ENCODE measurements around the gene DSCAM. TPM values are rescaled to one million over a fixed set of nuclear protein-coding genes. Genes with fewer than 3 reads are reported as not detected.

Gene DSCAM
- total and polyA plus RNA-seq, 10 of the 15 experiments (the other 5 are each of a cell fraction or from before 2014, with no cell fraction given), result not detected

DNA sequence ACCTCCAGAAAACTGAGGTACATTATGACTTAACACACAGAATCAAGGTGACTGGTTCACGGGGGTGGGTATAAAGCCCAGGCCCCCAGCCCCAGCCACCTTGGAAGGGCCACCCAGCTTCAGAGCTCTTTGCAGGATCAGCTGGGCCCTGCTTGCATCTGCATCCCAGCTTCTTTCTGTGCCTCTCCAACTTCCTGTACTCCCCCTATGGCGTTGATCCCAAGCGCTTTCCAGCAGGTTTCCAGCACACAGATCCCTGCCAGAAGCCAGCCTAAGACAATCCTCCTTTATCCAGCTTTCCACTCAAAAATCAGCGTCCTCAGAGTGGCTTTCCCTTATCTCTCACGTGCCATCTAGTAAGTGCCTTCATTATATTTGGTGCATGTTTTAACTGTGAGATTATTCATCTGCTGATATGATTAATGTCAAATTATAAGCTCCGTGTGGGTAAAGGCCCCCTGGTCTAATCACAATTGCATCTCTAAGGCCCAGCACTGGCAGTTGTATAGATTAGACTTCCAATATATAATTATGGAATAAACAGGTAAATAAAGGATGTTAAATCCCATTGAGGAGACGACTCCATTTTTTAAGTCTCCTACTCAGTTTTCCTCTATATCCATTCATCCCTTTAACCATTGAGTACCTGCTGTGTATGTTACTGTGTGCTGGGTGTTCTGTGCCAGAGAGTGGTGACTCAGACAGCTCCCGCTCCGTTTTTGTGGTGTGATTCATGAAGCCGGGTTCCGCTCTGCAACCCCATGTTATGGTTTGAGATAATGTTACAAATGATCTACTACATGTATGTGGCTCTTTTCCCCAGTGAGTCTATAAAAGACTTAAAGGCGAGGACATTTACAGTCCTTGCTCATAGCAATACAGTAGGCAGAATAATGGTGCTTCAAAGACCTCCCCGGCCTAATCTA lies 592.2 kb downstream of the DSCAM start (continued):
- TF ChIP-seq, protein P1, sequence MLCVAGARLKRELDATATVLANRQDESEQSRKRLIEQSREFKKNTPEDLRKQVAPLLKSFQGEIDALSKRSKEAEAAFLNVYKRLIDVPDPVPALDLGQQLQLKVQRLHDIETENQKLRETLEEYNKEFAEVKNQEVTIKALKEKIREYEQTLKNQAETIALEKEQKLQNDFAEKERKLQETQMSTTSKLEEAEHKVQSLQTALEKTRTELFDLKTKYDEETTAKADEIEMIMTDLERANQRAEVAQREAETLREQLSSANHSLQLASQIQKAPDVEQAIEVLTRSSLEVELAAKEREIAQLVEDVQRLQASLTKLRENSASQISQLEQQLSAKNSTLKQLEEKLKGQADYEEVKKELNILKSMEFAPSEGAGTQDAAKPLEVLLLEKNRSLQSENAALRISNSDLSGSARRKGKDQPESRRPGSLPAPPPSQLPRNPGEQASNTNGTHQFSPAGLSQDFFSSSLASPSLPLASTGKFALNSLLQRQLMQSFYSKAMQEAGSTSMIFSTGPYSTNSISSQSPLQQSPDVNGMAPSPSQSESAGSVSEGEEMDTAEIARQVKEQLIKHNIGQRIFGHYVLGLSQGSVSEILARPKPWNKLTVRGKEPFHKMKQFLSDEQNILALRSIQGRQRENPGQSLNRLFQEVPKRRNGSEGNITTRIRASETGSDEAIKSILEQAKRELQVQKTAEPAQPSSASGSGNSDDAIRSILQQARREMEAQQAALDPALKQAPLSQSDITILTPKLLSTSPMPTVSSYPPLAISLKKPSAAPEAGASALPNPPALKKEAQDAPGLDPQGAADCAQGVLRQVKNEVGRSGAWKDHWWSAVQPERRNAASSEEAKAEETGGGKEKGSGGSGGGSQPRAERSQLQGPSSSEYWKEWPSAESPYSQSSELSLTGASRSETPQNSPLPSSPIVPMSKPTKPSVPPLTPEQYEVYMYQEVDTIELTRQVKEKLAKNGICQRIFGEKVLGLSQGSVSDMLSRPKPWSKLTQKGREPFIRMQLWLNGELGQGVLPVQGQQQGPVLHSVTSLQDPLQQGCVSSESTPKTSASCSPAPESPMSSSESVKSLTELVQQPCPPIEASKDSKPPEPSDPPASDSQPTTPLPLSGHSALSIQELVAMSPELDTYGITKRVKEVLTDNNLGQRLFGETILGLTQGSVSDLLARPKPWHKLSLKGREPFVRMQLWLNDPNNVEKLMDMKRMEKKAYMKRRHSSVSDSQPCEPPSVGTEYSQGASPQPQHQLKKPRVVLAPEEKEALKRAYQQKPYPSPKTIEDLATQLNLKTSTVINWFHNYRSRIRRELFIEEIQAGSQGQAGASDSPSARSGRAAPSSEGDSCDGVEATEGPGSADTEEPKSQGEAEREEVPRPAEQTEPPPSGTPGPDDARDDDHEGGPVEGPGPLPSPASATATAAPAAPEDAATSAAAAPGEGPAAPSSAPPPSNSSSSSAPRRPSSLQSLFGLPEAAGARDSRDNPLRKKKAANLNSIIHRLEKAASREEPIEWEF (IDR thresholded peaks at IDR 0.05; ENCODE audit: insufficient replicate concordance, low read depth, low read length), result no peak
- TF ChIP-seq NR2C2 (IDR thresholded peaks at IDR 0.05; ENCODE audit: borderline replicate concordance, control insufficient read depth, insufficient read length, low read depth) (no peak), USF2 (IDR thresholded peaks at IDR 0.05; ENCODE audit: borderline replicate concordance, low read depth, low read length) (no peak), E4F1 (IDR thresholded peaks at IDR 0.05; ENCODE audit: borderline replicate concordance, partially characterized antibody) (no peak), HDAC6 (IDR thresholded peaks at IDR 0.05; ENCODE audit: unreplicated experiment) (no peak)

Measured in GM12878 (cell line).